Stimulated activated CD4-positive, alpha-beta T cell treated with anti-CD3 and anti-CD28 coated beads, TNF-alpha, amount 100 ng/mL, for 1 hour (primary cell): Measurements from ENCODE around the gene STING1.
A peak's percentile ranks its signal among the peaks of the same experiment; 100 is the strongest.
"Not testable (repeated sequence)": the region's sequence is repeated elsewhere in the genome, so short reads cannot be mapped to it uniquely, and the experiment has no call there.

Source experiments
- DNase-seq, 3 donors: peaks; one replicate each; pipeline ENCODE4 v3.0.0-alpha.2; 2020; ENCODE audit warnings: low read depth in 3 of 3, low spot score in 1 of 3

Gene STING1

DNA sequence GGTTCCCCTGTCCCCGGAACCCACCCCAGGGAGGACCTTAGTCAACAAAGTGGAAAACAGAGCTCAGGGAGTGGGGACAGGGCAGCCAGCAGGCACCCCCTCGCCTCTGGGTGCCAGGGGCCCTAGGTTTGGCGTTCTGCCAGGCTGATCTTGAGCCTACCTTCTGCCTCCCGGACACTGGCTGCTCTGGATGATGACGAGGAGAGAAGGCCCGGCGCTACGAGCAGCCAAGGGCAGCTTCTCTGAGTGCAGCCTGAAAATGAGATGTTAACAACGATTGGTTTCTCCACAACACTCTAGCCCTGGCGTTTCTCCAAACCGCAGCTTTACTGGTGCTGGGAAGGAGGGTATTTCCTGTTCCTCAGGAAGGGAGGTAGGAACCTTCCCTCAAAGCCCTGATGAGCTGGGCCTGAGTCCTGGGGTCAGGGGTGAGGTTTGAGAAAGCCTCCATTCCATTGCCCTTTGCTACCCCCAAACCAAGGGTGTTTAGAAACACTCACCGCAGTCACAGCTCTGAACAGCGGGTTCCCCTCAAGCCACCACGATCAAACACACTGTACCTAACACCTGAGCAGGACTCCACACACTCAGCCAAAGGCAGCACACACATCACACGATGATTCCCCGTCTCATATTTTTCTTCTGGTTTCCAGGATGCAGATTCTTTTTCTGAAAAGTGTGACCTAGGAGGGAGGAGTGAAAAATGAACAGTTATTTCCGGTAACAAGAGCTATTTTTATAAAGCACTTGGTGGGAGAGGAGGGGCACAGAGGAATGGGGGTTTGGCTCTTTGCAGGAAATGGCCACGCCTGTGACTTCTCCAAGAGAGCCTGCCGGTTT is at the start of gene STING1:
STING1 (minus strand) TSS at position 709 of the 840 bp plus-strand sequence. CDS start 1,054 bp downstream, outside the sequence.
- DNase-seq, result peak in 1 of 3 donors; percentile 27

DNA sequence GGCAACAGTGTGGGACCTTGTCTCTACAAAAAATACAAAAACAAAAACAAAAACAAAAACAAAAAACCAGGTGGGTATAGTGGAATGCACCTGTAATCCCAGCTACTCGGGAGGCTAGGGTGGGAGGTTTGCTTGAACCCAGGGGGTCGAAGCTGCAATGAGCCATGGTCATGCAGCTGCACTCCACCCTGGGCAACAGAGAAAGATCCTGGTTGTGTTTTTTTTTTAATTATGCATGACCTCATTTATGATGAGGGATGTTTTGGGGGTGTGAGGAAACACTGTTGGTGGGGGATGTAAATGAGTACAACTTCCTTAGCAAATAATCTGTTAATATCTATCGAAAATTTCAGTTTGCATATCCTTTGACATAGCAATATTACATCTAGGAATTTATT is 49.2 kb upstream of the STING1 start:
- DNase-seq, result no peak

DNA sequence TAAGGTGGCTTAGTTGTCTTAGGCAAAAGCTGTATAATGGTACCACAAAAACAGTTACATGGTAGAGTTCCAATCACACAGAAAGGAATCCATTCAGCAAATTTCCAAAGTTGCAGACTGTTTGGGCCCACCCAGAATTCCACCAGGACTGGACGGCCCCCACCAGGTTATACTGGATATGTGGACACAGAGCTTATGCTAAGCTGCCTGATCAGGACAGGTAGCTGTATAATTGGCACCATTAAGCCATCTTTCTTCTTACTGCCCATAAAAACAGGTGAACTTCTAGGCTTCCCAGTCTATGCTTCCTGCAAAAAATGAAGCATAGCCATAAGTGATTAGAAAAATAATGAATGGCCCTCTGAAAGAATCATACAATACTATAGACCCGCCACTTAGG is 47.5 kb upstream of the STING1 start:
- not testable (repeated sequence) for DNase-seq

DNA sequence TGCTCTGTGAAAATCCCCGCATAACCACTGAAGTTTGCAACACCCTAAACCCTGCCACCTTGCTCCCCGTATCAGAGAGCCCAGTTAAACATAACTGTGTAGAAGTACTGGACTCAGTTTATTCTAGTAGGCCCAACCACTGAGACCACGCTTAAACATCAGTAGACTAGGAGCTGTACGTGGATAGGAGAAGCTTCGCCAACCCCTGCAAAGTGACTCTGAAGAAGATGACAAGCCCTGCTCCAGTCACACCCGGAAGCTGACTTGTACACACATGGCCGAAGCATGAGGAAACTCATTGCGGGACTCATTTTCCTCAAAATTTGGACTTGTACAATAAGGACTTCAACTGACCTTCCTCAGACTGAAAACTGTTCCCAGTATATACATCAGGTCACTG is 46.1 kb upstream of the STING1 start:
- not testable (repeated sequence) for DNase-seq

DNA sequence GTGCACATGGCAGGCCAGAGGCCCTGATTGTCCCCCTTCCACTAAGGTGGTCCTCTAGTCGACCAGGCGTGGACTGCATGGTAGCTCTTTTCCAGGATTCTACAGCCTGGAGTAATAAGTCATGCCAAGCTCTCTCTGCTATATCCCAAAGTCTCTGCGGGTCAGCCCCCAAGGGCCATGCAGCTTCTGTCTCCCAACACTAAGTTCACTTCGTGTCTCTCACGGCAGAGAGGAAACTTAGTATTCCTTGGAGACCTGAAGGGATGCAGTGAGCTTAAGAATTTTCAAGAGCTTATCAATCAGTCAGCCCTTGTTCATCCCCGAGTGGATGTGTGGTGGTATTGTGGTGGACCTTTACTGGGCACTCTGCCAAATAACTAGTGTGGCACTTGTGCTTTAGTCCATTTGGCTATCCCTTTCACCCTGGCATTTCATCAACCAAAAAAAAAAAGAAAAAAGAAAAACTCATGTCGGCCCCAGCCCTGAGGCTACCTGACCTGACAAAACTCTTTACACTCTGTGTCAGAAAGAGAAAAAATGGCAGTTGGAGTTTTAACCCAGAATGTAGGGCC is 45.4 kb upstream of the STING1 start:
- not testable (repeated sequence) for DNase-seq

DNA sequence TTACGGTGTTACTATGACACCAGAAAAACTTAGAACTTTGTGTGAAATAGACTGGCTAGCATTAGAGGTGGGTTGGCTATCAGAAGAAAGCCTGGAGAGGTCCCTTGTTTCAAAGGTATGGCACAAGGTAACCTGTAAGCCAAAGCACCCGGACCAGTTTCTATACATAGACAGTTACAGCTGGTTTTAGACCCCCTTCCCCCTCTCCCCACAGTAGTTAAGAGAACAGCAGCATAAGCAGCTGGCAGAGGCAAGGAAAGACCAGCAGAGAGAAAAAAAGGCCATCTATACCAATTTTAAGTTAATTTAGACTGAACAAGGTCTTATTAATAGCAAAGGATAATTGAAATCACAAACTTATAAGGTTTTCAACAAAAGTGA is 44.5 kb upstream of the STING1 start:
- not testable (repeated sequence) for DNase-seq

DNA sequence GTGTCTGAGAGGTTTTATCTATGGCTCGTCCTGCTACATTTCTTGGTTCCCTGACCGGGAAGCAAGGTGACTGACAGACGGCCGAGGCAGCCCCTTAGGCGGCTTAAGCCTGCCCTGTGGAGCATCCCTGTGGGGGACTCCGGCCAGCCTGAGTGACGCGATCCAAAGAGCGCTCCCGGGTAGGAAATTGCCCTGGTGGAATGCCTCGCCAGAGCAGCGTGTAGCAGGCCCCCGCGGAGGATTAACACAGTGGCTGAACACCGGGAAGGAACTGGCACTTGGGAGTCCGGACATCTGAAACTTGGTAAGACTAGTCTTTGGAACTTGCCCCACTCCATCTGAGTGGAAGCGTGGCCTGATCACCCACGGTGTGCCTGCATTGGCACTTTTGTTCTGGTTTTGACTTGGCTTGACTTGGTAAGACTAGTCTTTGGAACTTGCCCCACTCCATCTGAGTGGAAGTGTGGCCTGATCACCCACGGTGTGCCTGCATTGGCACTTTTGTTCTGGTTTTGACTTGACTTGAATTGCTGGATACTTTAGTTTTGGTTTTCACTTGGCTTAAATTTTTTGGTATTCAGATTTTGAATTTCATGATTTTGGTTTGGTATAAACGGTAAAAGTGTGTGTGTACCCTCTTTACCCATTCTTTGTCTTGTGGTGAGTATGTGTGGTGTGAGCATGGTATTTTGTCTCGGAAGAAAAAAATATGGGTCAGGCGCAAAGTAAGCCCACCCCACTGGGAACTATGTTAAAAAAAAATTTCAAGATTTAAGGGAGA is 43.9 kb upstream of the STING1 start:
- DNase-seq, result not testable (repeated sequence)

DNA sequence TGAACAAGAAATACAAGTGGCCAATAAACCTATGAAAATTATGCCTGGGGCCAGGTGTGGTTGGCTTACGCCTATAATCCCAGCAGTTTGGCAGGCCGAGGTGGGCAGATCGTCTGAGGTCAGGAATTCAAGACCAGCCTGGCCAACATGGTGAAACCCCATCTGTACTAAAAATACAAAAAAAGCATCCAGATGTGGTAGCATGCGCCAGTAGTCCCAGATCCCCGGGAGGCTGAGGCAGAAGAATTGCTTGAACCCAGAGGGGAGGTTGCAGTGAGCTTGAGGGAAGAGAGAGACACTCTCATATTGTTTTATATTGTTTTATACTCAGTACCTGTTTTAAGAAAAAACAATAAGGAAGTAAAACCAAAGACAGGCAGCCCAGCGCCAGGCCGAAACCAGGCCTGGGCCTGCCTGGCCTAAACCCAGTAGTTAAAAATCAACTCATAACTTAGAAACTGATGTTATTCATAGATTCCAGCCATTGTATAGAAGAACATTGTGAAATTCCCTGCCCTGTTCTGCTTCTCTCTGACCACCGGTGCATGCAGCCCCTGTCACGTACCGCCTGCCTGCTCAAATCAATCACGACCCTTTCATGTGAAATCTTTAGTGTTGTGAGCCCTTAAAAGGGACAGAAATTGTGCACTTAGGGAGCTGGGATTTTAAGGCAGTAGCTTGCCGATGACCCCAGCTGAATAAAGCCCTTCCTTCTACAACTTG is 43.2 kb upstream of the STING1 start:
- not testable (repeated sequence) for DNase-seq

DNA sequence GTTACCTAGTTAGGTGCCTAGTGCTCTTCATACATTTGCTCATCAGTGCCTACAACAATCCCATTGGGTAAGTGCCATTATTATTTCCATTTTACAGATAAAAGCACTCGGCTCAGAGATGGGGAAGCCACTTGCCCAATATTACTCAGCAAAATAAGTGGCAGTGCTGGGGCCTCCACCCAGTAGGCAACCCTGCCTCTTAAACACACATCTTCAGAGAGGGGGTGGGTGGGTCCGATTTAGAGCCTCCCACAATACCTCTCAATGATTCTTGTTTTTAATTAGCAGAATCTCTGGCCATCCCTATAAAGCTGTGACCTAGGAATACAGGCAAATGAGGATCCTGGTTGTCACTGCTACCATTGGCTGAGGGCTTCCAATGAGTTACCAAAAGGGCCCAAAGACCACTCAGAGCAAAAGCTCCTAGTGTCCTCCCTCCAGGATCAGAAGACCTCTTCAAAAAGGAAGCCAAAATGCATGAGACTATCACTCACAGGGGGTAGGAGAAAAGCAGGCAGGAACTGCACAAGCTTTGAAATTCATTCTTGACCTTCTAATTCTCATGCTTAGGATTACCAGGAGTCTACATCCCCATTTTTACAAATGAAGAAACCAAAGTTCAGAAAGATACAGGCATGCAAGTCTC is 42.5 kb upstream of the STING1 start:
- DNase-seq, result no peak

DNA sequence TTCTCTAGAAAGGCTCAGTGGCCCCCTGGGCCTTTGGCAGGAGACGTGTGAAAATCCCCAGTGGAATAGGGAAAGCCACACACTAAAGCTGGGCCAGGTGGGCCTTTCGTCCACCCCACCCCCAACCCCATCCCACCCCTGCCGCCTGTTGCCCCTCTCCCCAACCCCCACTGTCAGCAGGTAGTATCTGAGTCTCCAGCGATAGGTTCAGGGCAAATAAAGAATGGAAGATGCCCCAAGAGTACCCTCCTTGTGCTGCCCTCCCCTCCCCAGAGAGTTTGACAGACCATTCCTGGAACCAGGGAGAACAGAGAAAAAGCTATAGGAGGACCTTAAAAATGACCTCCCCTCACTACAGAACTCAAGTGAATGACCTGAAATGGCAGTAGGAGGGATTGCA is 41.9 kb upstream of the STING1 start:
- no peak for DNase-seq

DNA sequence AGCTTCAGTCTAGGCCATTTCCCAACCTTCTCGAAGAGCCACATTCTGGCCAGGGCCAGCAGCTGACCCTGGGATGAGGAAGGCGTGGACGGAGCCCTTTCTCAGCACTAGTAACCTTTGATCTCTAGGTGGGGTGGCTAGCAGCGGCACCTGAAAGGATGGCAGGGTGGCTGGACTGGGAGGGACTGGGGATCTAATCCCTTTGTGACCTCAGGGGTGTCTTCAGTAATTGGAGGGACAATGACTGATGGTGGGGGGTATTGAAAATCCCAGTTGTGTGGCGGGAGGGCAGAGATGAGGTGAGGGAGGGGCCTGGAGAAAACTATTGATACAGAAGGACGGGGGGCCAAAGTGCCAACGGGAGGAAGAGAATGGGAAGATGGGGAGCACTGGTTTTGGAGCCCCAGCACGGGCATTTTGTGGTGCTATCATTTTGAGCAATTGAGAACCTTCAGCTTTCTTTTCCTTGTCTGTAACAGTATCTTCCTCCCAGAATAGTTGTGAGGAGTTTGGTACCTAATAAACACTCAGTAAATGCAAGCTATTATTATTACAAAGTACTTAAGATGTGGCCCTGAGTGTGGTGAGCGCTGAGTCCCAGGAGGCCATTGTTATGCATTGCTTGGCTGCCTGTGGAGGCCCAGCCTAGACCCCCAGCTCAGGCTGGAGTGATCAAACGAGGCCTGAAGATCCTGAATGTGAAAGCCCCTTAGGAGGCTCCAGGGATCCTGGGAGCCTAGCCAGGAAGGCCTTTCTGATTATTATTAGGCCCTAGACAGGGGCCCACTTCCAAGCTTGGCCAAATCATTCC is 41.3 kb upstream of the STING1 start:
- no peak for DNase-seq

DNA sequence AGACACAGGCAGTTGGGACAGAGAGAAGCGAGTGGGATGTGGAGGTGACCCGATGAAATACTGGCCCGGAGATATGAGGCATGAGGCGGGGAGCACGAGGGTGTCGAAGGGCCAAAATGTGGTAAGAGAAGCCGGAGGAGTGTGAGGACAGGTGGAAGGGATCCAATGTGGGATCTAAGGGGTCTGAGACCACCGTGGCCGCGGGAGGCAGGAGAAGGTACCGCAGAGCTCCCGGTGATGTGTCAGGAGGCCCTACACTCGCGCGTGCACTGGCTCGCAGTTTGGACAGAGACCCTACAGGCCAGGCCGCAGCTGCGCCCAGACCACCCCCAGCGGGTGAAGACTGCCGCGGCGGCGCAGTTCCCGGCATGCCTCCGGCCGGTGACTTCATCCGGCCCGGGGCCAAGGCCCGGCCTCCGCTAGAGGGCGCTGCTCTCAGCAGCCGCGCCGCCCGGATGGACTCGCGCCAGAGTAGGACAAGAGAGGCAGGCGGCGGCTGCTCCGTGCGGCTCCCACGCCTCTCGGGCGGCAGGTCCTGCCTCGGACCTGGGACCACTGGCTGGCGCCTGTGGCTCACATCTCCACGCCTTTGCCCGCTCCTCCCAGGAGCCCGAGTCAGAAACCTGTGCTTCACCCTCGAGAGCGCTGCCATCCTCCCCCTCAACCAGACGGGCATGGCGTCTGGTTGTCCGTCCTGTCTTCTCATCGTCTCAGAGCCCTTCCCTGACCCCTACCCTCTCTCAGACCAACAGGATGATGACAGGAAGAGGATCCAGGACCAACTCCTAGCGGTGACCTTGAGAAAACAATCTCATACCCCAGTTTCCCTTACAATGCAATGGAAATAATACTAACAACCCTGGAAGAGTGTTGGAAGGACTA is 35.4 kb upstream of the STING1 start:
- DNase-seq, result peak; percentile 71 to 94 (median 82)

DNA sequence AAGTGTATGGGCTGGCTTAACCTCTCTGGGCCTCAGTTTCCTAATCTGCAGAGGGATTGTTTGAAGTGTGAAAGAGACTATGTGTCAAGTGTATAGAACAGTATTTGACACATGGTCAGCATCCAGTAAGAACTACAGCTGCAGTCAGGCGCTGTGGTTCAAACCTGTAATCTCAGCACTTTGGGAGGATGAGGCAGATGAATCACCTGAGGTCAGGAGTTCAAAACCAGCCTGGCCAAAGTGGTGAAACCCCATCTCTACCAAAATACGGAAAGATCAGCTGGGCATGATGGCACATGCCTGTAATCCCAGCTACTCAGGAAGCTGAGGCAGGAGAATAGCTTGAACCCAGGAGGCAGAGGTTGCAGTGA is 31.9 kb upstream of the STING1 start:
- no peak for DNase-seq

DNA sequence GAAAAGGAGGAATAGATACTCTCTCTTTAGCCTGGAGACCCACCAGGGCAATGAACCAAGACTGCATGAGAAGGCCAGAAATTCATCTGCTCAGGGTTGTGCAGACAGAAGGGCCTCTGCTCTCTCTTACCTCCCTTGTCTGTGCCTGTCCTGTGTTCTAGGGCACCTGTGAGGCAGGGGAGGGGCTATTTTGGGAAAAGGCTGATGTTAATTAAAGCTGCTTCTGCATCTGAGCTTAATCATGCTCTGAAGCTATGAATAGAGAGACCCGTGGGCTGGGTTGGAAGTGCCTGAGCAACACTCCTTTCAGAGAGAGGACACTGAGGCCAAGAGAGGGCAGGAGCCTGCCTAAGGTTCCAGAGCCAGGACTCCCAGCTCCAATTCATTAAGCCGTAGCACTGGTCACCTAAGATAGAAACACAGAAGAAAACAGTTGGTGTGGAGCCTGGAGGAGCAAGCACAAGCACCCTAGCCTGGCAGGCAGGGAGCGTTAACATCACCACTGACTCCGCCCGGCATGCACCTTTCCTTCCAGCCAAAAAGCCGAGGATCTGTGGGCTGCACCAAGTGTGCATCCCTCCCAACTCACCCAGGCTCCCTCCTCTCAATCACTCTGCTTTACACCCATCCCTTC is 31.4 kb upstream of the STING1 start:
- DNase-seq, result no peak

DNA sequence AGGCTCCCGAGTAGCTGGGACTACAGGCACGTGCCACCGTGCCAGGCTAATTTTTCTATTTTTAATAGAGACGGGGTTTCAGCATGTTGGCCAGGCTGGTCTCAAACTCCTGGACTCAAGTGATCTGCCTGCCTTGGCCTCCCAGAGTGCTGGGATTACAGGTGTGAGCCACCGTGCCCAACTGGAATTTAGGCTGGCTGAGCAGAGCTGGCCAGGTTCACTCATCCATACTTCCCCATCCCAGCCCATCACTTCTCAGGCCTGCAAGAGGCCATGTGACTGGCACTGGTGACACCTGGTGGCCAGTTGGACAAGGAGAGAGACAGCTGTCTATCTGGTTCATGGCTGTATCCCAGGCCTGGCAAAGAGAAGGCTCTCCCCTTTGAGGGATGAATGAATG is 30.9 kb upstream of the STING1 start:
- peak; percentile 55 to 63 (median 59) for DNase-seq

DNA sequence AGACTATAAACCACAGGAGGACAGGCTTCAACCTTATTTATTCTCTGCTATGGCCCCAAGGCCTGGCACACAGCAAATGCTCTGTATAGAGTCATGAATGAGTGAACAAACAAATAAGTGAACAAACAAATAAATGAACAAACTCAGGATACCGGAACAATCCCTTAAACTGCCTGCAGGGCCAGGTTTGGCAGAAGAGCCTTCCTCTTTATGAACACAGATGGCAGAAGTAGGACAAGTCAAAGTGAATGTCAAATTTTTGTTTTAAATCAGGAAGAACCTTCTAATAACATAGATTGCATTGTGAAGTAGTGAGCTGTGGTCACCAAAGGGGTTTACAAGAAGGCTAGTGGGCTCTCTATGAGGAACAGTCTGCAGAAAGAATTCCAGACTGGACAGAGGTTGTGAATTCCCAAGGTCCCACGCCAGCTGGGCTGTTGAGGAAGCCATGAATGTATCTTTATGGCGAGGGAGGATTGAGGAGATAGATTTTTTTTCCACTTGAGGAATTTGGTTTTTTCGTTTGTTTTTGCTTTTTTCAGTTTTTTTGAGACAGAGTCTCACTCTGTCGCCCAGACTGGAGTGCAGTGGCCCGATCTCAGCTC is 30.3 kb upstream of the STING1 start:
- DNase-seq, result no peak

DNA sequence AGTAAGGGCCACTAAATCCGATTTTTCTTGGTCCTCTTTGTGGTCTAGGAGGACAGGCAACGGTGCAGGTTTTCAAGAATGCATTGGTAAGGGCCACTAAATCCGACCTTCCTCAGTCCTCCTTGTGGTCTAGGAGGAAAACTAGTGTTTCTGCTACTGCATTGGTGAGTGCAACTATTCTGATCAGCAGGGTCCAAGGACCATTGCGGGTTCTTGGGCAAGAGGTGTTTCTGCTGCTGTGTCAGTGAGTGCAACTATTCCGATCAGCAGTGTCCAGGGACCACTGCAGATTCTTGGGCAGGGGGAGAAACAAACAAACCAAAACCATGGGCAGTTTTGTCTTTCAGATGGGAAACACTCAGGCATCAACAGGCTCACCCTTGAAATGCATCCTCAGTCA is 22.2 kb upstream of the STING1 start:
- DNase-seq, result not testable (repeated sequence)

DNA sequence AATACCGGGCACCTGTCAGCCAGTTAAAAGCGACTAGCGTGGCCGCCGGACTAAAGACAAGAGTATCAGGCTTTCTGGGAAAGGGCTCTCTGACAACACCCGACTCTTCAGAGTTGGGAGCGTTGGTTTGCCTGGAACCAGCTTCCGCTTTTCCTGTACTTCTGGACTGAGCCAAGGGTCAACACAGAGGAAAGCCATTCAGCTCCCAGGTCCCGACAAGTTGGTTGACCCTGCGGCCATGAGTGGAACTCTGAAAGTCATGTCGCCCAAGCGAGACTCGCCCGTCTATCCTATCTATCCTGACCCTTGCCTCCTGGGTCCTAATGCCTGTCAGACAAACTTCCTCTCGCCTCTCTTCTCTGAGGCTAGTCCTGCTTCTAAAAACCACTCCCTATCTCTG is 21.3 kb upstream of the STING1 start:
- not testable (repeated sequence) for DNase-seq
